Hepatocyte (in vitro differentiated cells): ENCODE results near the gene ATP4A.

ENCODE experiments used
- EZH2 ChIP-seq: fragments of 200-600 bp; sonication (generic); IDR thresholded peaks from 2 replicates; pipeline ENCODE4 v1.6.1; 2016; ENCODE audit warnings: antibody characterized with exemption, mild to moderate bottlenecking, borderline replicate concordance
- EZH2phosphoT487 ChIP-seq: fragments of 200-600 bp; sonication (generic); IDR thresholded peaks from one replicate; pipeline ENCODE4 v1.6.1; 2018; ENCODE audit warnings: antibody characterized with exemption, mild to moderate bottlenecking, low read depth, moderate library complexity; ENCODE audit not compliant: unreplicated experiment, severe bottlenecking
- TF ChIP-seq, protein P1 (sequence below): fragments of 200-600 bp; sonication (generic); IDR thresholded peaks from 2 replicates; pipeline ENCODE4 v1.5.1; 2016; ENCODE audit warnings: antibody characterized with exemption, mild to moderate bottlenecking; ENCODE audit not compliant: poor library complexity

DNA sequence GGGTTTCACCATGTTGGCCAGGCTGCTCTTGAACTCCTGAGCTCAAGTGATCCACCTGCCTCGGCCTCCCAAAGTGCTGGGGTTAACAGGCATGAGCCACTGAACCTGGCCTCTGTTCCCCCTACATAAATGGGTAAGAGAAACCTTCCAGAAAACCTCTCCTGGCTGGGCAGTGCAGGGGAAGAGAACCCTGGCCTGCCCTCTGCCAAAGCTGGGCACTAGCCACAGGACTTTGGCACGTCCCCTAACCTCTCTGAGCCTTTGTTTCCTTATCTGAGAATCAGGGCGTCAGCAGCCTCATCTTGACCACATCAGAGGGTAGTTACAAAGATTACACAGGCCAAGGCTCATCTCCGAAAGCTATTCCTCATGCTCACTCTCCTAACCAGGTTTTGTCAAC is 37.6 kb downstream of the ATP4A start:
- TF ChIP-seq, protein P1, sequence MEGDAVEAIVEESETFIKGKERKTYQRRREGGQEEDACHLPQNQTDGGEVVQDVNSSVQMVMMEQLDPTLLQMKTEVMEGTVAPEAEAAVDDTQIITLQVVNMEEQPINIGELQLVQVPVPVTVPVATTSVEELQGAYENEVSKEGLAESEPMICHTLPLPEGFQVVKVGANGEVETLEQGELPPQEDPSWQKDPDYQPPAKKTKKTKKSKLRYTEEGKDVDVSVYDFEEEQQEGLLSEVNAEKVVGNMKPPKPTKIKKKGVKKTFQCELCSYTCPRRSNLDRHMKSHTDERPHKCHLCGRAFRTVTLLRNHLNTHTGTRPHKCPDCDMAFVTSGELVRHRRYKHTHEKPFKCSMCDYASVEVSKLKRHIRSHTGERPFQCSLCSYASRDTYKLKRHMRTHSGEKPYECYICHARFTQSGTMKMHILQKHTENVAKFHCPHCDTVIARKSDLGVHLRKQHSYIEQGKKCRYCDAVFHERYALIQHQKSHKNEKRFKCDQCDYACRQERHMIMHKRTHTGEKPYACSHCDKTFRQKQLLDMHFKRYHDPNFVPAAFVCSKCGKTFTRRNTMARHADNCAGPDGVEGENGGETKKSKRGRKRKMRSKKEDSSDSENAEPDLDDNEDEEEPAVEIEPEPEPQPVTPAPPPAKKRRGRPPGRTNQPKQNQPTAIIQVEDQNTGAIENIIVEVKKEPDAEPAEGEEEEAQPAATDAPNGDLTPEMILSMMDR = no peak
- TF ChIP-seq EZH2phosphoT487 (no peak), EZH2 (no peak)
